Neural cell (in vitro differentiated cells): Measurements from ENCODE around the gene GPR173.

Source experiments
- CTCF ChIP-seq: fragments of 450-650 bp; IDR thresholded peaks from 2 replicates; pipeline ENCODE4 v1.5.1; 2014; ENCODE audit warnings: antibody characterized with exemption, mild to moderate bottlenecking, moderate library complexity; ENCODE audit not compliant: poor library complexity, severe bottlenecking
- EZH2 ChIP-seq: fragments of 200-600, 300-800 bp; shearing (Covaris generic), sonication (generic); IDR thresholded peaks from 2 replicates; pipeline ENCODE4 v1.6.1; 2014; ENCODE audit warnings: antibody characterized with exemption, low read length, borderline replicate concordance, mild to moderate bottlenecking; ENCODE audit not compliant: insufficient read depth, poor library complexity, severe bottlenecking
- MXI1 ChIP-seq: fragments of 450-650 bp; conservative IDR thresholded peaks from 2 replicates; pipeline ENCODE4 v1.6.1; 2014; ENCODE audit warnings: antibody characterized with exemption, mild to moderate bottlenecking; ENCODE audit not compliant: poor library complexity, severe bottlenecking
- POLR2AphosphoS5 ChIP-seq: IDR thresholded peaks from 2 replicates; pipeline ENCODE4 v1.6.1; 2012
- RAD21 ChIP-seq: fragments of 450-650 bp; conservative IDR thresholded peaks from 2 replicates; pipeline ENCODE4 v1.6.1; 2014; ENCODE audit warnings: antibody characterized with exemption, mild to moderate bottlenecking, moderate library complexity

- TF ChIP-seq EZH2 (no peak), CTCF (no peak), MXI1 (no peak), POLR2AphosphoS5 (no peak), RAD21 (no peak)
Measured at GRCh38 chrX:53082773-53083616, 34.4 kb downstream of the GPR173 start.
